ENCODE measurements around the gene OPN1MW3.
A peak's percentile ranks its signal among the peaks of the same experiment; 100 is the strongest.
"Not testable (repeated sequence)": the region's sequence is repeated elsewhere in the genome, so short reads cannot be mapped to it uniquely, and the experiment has no call there.

The OPN1MW3 gene

DNA sequence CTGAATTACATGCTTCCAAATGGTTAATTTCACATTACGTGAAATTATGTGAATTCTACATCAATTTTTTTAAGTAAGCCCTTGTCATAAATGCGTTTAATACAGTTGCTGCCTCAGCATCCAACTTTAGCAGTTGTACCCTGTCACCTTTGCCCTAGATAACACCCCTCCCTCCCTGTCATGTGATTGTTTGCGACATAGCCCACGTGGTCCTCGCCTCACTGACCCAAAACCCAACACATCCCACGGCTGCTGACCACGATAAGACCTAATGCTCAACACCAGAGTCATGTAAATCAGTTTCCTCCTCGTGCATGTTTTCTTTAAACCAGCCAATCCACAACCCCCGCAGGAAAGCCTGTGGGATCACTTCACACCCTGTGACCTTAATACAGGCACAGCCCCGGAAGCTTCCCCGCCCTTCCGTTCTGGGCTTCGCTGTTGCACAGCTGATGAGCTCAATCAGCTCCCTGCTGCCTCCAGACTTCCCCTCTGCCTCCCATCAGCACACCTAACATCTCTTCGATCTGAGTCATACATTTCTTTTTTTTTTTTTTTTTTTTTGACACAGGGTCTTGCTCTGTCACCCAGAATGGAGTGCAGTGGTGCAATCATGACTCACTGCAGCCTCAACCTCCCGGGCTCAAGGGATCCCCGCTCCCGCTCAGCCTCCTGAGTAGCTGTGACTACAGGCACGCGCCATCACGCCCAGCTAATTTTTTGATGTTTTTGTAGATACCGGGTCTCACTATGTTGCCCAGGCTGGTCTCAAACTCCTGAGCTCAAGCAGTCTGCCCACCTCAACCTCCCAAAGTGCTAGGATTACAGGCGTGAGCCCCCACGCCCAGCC lies 27.3 kb downstream of the OPN1MW3 start:
- H3K27me3 Mint-ChIP-seq, H3K4me3 Mint-ChIP-seq, DNase-seq, H3K9me3 Mint-ChIP-seq, H3K27ac Mint-ChIP-seq, H3K4me1 Mint-ChIP-seq: not testable (repeated sequence)
- peak; percentile 99 for ATAC-seq

DNA sequence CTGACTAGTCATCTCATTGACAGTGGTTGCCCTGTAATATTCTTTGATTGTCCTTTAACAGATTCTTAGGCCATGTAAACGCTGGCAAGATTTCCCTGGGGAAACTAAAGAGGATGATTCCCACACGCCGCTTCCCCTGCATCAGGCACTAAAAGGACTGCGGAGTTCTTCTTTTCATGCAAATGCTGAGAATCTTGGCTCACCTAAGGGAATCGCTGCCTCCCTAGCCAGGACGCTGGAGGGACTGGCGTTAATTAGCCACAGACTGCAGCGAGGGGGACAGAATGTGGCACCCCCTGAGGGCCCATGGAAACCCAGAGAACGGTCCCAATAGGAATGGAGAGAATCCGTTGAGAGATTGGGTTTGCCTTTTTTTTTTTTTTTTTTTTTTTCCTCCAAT lies 29.0 kb downstream of the OPN1MW3 start:
- not testable (repeated sequence) for ATAC-seq, H3K27ac Mint-ChIP-seq, H3K4me3 Mint-ChIP-seq, H3K9me3 Mint-ChIP-seq, H3K27me3 Mint-ChIP-seq, DNase-seq, H3K4me1 Mint-ChIP-seq

DNA sequence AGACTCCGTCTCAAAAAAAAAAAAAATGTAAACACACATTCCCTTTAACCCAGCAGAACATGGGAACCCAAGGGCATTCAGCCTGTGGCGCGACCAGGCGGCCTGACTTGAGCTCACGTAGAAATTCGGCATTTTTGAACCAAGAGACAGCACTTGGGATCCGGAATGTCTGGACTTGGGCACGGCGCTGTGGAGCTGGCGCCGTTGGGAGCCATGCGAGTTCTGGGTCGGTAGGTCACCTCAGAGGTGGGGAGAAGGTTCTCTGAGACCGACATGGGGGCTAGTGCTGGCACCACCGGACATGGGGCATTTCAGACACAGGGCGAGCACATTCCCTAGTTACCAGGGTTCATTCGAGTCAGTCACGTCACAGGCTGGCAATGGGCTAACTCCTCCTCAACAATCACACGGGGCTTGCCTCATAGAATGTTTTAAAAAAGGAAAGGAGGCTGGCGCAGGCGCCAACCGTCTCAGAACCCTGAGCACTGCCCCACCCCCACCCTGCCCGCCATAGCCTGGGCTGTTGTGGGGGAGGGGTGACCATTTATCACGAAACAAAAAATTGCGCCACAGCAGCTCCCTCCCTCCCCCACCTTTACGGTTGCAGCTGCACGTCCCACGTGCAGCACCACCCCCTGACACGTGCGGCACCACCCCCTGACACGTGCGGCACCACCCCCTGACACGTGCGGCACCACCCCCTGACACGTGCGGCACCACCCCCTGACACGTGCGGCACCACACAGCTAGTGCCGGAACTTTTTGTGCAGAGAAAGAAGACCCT lies 37.6 kb downstream of the OPN1MW3 start, which contains the start of gene TEX28:
Gene TEX28 (minus strand): TSS at position 334 of the 784 bp plus-strand sequence. CDS start 3,007 bp downstream, outside the sequence.
- peaks cover 5% of the 10 kb centered on the region for H3K4me1 Mint-ChIP-seq
- no peak for ATAC-seq
- DNase-seq, result no peak
- H3K9me3 Mint-ChIP-seq, result no peaks in the 10 kb centered on the region
- H3K27ac Mint-ChIP-seq, result peak within 1 kb of the TSS in 1 of 2 donors; percentile 74
- no peak within 1 kb of the TSS for H3K4me3 Mint-ChIP-seq
- no peaks in the 10 kb centered on the region for H3K27me3 Mint-ChIP-seq

DNA sequence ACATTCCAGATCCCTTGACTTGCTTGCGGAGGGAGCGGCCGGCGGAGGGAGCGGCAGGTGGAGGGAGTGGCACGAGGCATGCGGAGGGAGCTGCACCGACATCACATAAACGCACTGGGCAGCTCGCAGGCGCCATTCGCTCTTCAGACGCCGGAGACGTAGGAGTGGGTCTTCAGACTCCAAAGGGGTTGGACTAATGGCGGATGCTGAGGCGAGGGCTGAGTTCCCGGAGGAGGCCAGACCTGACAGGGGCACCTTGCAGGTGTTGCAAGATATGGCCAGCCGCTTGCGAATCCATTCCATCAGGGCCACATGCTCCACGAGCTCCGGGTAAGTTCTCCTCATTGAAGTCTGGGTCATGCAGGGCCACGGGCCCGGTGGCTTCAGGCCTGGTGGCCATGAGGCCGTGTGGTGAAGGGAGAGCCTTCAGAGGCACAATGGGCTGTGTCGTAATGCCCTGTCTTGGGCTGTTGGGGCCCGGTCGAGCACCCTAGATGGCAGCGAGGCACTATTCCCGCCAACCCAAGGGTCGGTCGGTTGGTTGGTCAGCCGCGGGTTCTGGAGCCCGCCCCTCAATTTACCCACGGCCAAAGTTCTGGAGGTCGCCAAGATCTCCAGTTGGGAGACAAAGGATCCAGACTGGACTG lies 38.4 kb downstream of the OPN1MW3 start, which contains the start of gene TKTL1:
Gene TKTL1 (plus strand): TSS at position 132 of the 647 bp plus-strand sequence. CDS start 65 bp downstream, at position 197.
- DNase-seq (no peak), ATAC-seq (no peak)
- no peaks in the 10 kb centered on the region for H3K9me3 Mint-ChIP-seq
- H3K4me3 Mint-ChIP-seq, result no peak within 1 kb of the TSS
- H3K4me1 Mint-ChIP-seq, result peaks cover 5% of the 10 kb centered on the region
- H3K27me3 Mint-ChIP-seq, result no peaks in the 10 kb centered on the region
- H3K27ac Mint-ChIP-seq, result peak within 1 kb of the TSS in 1 of 2 donors; percentile 74

DNA sequence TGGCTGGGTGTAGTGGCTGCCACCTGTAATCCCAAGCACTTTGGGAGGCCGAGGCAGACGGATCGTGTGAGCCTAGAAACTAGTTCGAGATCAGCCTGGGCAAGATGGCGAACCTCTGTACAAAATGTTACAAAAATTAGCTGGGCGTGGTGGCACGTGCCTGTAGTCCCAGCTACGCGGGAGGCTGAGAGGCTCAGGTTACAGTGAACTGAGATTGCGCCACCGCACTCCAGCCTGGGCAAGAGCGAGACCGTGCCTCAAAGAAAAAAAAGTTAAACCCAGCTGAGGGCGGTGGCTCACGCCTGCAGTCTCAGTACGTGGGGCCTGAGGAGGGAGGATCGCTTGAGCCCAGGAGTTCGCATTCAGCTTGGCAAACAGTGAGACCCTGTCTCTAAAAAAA lies 39.3 kb downstream of the OPN1MW3 start:
- Mint-ChIP-seq H3K27me3 (no peaks in the 10 kb centered on the region), H3K9me3 (no peaks in the 10 kb centered on the region), H3K4me3 (no peak overlapping the region), H3K27ac (no peak overlapping the region), H3K4me1 (peaks cover 5% of the 10 kb centered on the region)
- no peak for DNase-seq
- no peak for ATAC-seq

DNA sequence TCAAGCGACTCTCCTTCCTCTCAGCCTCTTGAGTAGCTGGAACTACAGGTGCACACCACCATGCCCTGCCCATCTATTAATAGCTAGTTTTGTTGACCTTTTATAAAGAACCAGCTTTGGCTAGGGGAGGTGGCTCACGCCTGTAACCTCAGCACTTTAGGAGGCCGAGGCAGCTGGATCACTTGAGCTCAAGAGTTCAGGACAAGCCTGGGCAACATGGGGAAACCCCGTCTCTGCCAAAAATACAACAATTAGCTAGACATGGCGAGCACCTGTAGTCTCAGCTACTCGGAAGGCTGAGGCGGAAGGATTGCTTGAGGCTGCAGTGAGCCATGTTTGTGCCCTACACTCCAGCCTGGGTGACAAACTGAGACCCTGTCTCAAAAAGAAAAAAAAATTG lies 40.9 kb downstream of the OPN1MW3 start:
- Mint-ChIP-seq H3K27me3 (no peaks in the 10 kb centered on the region), H3K4me1 (peaks cover 5% of the 10 kb centered on the region), H3K4me3 (no peak overlapping the region), H3K27ac (peak overlapping the region in 1 of 2 donors; percentile 19), H3K9me3 (no peaks in the 10 kb centered on the region)
- ATAC-seq (no peak), DNase-seq (no peak)

DNA sequence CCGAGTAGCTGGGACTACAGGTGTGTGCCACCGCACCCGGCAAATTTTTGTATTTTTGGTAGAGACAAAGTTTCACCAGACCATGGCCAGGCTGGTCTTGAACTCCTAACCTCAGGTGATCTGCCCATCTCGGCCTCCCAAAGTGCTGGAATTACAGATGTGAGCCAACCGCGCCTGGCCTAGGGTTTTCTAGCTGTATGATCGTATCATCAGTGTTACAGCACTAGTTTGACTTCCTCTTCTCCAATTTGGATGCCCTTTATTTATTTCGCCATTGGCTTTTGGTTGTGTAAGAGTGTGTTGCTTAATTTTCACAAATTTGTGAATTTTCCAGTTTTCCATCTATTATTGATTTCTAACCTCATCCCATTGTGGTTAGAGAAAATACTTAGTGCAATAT lies 43.4 kb downstream of the OPN1MW3 start:
- ATAC-seq (no peak), DNase-seq (no peak)
- Mint-ChIP-seq H3K27me3 (no peaks in the 10 kb centered on the region), H3K9me3 (no peaks in the 10 kb centered on the region), H3K4me1 (peaks cover 11% of the 10 kb centered on the region), H3K4me3 (no peak overlapping the region), H3K27ac (no peak overlapping the region)

DNA sequence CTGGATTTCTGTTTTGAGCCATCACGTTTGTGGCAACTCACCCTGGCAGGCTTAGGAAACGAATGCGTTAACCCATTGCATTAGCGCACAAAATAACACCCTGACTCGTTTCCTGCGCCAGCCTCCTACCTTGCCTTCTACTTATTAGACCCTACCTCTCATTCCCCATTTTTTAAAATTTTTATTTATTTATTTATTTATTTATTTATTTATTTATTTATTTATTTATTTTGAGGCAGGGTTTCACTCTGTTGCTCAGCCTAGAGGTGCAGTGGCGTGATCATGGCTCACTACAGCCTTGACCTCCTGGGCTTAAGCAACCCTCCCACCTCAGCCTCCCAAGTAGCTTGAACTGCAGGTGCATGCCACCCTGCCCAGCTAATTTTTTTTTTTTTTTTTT lies 45.6 kb downstream of the OPN1MW3 start:
- ATAC-seq, H3K27ac Mint-ChIP-seq, H3K4me3 Mint-ChIP-seq, DNase-seq, H3K9me3 Mint-ChIP-seq, H3K27me3 Mint-ChIP-seq: not testable (repeated sequence)
- H3K4me1 Mint-ChIP-seq, result peaks cover 16% of the 10 kb centered on the region

DNA sequence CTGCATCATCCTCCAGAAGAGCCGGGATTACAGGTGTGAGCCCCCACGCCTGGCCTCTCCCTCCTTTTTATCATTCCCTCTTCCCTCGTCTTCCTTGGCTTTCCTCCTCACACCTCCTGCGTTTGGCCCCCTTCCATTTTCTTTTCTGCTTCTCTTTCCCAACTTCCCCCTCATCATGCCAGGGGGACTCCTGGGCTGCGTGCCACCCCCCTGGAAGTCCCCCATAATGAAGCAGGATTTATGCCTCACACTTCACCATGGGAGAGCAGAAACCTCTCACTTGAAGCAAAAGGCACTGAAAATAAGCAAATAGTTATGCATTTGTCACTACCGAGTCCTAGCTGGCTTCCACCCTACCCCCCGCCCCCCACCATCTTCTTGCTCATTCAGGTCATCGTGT lies 46.1 kb downstream of the OPN1MW3 start:
- no peak for ATAC-seq
- H3K27me3 Mint-ChIP-seq, result no peaks in the 10 kb centered on the region

DNA sequence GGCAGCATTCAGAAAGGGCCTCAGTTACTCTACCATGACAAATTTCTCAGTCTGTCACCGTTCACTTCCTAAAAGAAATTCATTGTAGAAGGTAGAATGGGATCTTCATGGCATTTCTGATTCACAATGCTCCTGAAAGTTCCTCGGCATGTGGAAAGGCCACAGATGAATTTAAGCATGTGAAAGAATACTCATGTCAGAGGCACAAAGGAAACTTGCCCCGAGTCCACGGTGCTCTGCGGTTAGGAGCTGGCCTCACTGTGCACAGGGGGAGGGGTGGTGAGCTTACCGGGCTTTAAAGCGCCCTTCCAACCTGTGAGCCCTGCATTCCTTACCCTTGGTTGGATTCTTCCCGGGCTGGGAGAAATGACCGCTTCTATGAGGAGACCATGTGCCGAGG lies 47.5 kb downstream of the OPN1MW3 start:
- DNase-seq (no peak), ATAC-seq (no peak)
- no peaks in the 10 kb centered on the region for H3K27me3 Mint-ChIP-seq
- no peaks in the 10 kb centered on the region for H3K9me3 Mint-ChIP-seq
- H3K4me1 Mint-ChIP-seq, result peaks cover 26% of the 10 kb centered on the region
- no peak overlapping the region for H3K27ac Mint-ChIP-seq
- no peak overlapping the region for H3K4me3 Mint-ChIP-seq

More for the DNA sequence above, 46.1 kb downstream of the OPN1MW3 start:
- H3K9me3 Mint-ChIP-seq, result no peaks in the 10 kb centered on the region
- H3K4me1 Mint-ChIP-seq, result peaks cover 17% of the 10 kb centered on the region
- no peak for DNase-seq
- H3K4me3 Mint-ChIP-seq, result no peak overlapping the region
- H3K27ac Mint-ChIP-seq, result no peak overlapping the region

DNA sequence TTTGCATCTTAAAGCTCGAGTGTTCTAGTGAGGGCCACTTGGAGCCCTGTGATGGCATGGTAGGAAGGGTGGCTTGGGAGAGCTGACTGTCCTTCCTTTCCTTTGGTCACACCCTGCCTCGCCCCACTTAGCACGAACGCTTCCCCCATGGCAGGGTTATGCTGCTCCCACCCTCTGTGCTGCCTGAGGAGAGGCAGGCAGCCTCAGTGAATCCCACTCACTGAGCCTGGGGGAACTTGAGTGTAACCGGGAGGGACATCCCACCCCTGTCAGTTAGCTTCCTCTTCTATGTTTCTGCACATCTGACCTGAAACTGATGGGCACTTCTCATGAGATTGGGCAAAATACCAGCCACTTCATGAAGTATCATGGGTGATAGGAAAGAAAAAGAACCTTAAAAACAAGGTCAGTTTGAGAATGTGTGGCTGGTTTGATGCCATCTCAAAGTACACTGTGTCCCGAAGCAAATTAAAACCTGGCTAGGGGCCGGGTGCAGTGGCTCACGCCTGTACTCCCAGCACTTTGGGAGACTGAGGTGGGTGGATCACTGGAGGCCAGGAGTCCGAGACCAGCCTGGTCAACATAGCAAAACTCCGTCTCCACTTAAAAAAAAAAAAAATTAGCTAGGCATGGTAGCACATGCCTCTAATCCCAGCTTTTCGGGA lies 48.3 kb downstream of the OPN1MW3 start:
- no peak for ATAC-seq
- no peak for DNase-seq
- Mint-ChIP-seq H3K27me3 (no peaks in the 10 kb centered on the region), H3K27ac (no peak overlapping the region), H3K4me1 (peaks cover 28% of the 10 kb centered on the region), H3K9me3 (no peaks in the 10 kb centered on the region), H3K4me3 (no peak overlapping the region)

DNA sequence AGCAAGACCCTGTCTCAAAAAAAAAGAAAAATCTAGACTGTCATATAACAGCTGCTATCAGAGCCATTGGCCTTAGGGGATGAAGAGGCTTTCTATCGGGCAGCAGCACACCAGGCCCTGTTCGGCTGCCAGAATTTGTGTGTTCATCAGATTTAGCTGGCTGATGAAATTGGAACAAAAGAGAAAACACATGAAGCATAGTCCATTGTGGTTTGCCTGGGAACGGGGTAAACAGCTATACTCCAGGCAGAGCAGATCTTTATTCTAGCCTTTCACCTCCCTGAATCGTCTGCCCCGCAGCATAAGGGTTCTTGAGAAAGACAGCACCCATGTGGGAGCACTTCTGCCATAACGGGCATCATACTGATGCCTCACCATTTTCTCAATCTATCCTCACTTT lies 49.8 kb downstream of the OPN1MW3 start:
- Mint-ChIP-seq H3K27ac (no peak overlapping the region), H3K9me3 (no peaks in the 10 kb centered on the region), H3K4me1 (peaks cover 43% of the 10 kb centered on the region), H3K4me3 (no peak overlapping the region), H3K27me3 (no peaks in the 10 kb centered on the region)
- ATAC-seq (no peak), DNase-seq (no peak)

DNA sequence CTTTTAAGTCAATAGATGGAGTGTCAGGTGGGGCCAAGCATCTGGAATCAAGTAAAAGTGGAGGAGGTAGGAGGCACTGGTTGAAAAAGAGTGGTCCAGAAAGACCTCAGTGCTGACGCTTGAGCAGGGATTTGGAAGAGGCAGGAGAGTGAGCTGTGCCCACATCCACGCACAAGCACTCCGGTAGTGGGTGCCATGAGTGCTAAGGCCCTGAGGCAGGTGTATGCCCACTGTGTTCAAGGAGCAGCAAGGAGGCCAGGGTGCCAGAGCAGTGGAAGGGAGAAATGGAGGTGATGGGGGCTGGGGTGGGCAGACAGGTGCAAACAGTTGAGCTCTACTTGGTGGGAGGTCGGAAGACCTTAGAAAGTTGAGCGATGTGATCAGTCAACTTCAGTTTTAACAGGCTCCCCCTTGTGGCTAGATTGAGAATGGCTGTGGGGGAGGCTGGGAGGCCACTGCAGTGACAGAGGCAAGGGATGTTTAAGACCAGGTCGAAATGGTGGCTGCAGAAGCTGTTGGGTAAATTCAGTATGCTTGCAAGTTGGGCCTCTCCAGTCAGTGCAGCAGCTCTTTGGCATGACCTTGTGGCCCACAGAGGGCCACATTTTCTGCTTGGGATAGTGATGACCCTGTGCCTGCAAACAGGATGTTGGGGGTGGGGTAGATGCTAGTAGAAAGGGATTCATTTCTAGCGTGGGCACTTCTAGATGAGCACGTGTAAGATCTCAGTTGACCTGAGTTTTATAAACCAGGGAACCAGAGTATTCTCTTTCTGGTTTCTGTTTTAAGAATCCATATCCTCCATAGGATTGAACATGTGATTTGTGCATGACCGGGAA lies 50.9 kb downstream of the OPN1MW3 start:
- ATAC-seq (peak; percentile 79), DNase-seq (peak; percentile 75 to 79)
- Mint-ChIP-seq H3K4me1 (peaks cover 55% of the 10 kb centered on the region), H3K27ac (peak overlapping the region in 1 of 2 donors; percentile 13), H3K27me3 (no peaks in the 10 kb centered on the region), H3K4me3 (peak overlapping the region in 1 of 2 donors; percentile 34), H3K9me3 (no peaks in the 10 kb centered on the region)

DNA sequence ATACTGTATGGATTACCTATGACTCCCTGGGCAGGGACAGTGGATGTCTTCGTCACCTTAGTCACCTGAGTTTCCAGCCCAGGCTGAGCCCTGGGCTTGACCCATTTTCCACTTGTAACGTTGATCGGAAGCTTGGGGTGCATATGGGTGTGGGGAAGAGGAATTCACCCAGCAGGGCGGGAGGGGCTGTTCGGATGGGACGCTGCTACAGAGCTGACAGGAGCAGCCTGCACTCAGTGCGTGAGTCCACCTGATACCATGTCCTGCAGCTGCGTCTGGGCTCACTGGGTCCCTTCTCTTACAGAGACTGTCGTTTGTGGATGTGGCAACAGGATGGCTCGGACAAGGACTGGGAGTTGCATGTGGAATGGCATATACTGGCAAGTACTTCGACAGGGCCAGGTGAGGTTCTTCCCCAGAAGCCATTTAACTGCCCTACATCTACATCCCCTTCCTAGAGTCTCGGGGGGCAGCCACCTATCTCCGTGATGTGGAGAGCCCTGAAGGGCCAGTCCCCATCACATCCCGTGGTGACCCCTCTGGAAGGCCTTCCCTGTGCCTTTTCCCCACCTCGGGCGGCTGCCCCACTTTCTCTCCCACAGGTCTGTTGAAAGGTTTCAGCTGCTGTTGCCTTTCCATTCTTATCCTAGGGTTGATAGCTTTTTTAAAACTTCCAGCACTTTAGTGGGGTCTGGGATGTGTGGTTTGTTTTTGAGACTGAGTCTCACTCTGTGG lies 51.8 kb downstream of the OPN1MW3 start:
- no peaks in the 10 kb centered on the region for H3K27me3 Mint-ChIP-seq
- ATAC-seq (no peak), DNase-seq (no peak)
- H3K27ac Mint-ChIP-seq, result no peak overlapping the region
- peaks cover 62% of the 10 kb centered on the region for H3K4me1 Mint-ChIP-seq
- no peak overlapping the region for H3K4me3 Mint-ChIP-seq
- H3K9me3 Mint-ChIP-seq, result no peaks in the 10 kb centered on the region
